GM12892 (cell line): ENCODE results near the gene MVB12B.

Experiments
- POLR2A ChIP-seq: IDR thresholded peaks from 2 replicates; pipeline ENCODE4 v1.6.1; 2011; ENCODE audit warnings: low read depth, low read length, control low read depth
- POLR2AphosphoS5 ChIP-seq: IDR thresholded peaks from 2 replicates; pipeline ENCODE4 v1.6.1; 2011; ENCODE audit warnings: low read depth, low read length, control low read depth

DNA sequence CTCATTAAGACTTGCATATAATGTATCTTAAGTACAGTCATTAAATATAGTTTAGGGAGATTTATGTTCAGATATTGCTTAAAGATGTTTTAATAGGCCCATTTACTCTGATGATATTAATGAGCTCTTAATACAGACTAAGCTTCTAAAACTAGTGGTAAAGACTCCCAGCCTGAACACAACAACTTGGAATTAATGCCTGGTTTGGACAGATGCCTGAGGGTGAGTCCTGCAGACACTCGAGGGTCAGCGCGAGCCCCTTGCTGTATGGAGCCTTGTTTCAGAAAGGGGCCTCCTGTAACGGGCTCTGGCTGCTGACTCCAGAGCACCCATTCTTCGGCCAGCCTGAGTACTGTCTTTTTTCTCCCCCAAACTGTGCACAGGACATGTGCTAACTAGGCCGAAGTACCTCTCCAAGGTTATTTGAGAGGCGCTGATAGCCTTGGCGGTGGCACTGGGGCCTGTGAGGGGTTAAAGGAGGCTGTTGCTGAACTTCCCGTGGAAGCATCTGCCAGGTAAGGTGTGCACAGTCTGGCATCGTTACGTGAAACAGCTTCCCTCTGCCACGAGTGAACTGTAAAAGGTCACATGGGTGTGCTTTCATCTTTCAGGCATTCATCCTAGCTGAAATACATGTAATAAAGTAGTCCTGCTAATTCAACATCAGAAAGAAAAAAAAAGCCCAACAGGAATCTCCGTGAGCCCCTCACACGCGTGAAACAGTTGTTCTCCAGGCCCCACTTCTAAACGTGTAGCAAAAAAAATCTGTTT lies 113.4 kb downstream of the MVB12B start:
- TF ChIP-seq POLR2AphosphoS5 (no peak), POLR2A (no peak)
